Measurements from ENCODE around the gene RNF207.

RNF207 gene

GRCh38 chr1:6248932-6249738 lies 43.2 kb downstream of the RNF207 start:
- Histone ChIP-seq H3K4me3 (ENCODE audit: low read length) (no peak overlapping the region), H3K27me3 (replicated peaks; ENCODE audit: control insufficient read depth, insufficient read depth, low read length) (peaks cover 36% of the 10 kb centered on the region), H3K9ac (ENCODE audit: low read length) (no peak overlapping the region), H3K9me3 (ENCODE audit: control insufficient read depth, low read length) (no peaks in the 10 kb centered on the region), H3K36me3 (ENCODE audit: control insufficient read depth, insufficient read depth, low read length, severe bottlenecking) (peaks cover 4% of the 10 kb centered on the region), H3K4me1 (ENCODE audit: control insufficient read depth, insufficient read depth, low read length) (peaks cover 4% of the 10 kb centered on the region)
- DNase-seq (ENCODE audit: low read depth): peak; percentile 25

- H3K9me3 ChIP-seq (ENCODE audit: control insufficient read depth, low read length): no peaks in the 10 kb centered on the region
- H3K4me1 ChIP-seq (ENCODE audit: control insufficient read depth, insufficient read depth, low read length): peaks cover 4% of the 10 kb centered on the region
- no peak overlapping the region for H3K9ac ChIP-seq (ENCODE audit: low read length)
- peaks cover 4% of the 10 kb centered on the region for H3K36me3 ChIP-seq (ENCODE audit: control insufficient read depth, insufficient read depth, low read length, severe bottlenecking)
- peaks cover 31% of the 10 kb centered on the region for H3K27me3 ChIP-seq (replicated peaks; ENCODE audit: control insufficient read depth, insufficient read depth, low read length)
- no peak overlapping the region for H3K4me3 ChIP-seq (ENCODE audit: low read length)
- no peak for DNase-seq (ENCODE audit: low read depth)
Measured at GRCh38 chr1:6249739-6250689, 44.1 kb downstream of the RNF207 start.

GRCh38 chr1:6251233-6251632 lies 45.3 kb downstream of the RNF207 start:
- Histone ChIP-seq H3K36me3 (ENCODE audit: control insufficient read depth, insufficient read depth, low read length, severe bottlenecking) (peaks cover 4% of the 10 kb centered on the region), H3K27me3 (replicated peaks; ENCODE audit: control insufficient read depth, insufficient read depth, low read length) (peaks cover 28% of the 10 kb centered on the region)

DNA sequence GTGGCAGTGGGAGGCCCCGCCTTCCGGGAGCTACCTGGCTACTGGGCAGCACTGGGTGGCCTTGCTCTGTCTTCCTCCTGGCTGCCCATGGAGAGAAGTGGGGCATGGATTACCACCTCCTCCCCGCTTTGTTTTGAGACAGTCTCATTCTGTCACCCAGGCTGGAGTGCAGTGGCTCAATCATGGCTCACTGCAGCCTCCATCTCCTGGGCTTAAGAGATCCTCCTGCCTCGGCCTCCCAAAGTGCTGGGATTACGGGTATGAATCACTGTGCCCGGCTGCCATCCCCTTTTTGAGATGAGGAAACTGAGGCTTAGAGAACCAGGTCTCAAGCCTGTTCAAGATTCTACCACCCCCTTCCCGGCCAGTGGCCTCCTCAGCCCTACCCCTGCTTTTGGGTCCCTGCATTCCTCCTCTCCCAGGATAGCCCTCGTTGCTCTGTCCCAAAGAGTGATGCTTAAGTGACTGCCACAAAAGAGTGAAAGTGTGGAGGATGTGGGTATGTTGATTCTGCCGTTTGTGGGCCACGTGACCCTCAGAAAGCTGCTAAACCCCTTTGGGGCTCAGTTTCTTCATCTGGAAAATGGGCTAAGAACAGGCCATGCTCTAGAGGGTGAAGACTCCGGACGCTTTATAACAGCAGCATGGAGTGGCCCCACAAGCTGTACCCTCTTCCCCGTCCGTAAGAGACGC lies 45.9 kb downstream of the RNF207 start:
- H3K9ac ChIP-seq (ENCODE audit: low read length): no peak overlapping the region
- no peak overlapping the region for H3K4me3 ChIP-seq (ENCODE audit: low read length)
- peaks cover 24% of the 10 kb centered on the region for H3K27me3 ChIP-seq (replicated peaks; ENCODE audit: control insufficient read depth, insufficient read depth, low read length)
- H3K36me3 ChIP-seq (ENCODE audit: control insufficient read depth, insufficient read depth, low read length, severe bottlenecking): peaks cover 4% of the 10 kb centered on the region
- H3K9me3 ChIP-seq (ENCODE audit: control insufficient read depth, low read length): no peaks in the 10 kb centered on the region
- H3K4me1 ChIP-seq (ENCODE audit: control insufficient read depth, insufficient read depth, low read length): peaks cover 5% of the 10 kb centered on the region
- no peak for DNase-seq (ENCODE audit: low read depth)

More at GRCh38 chr1:6251233-6251632, 45.3 kb downstream of the RNF207 start:
- no peak overlapping the region for H3K4me3 ChIP-seq (ENCODE audit: low read length)
- H3K9ac ChIP-seq (ENCODE audit: low read length): no peak overlapping the region
- DNase-seq (ENCODE audit: low read depth): no peak
- peaks cover 4% of the 10 kb centered on the region for H3K4me1 ChIP-seq (ENCODE audit: control insufficient read depth, insufficient read depth, low read length)
- H3K9me3 ChIP-seq (ENCODE audit: control insufficient read depth, low read length): no peaks in the 10 kb centered on the region

DNA sequence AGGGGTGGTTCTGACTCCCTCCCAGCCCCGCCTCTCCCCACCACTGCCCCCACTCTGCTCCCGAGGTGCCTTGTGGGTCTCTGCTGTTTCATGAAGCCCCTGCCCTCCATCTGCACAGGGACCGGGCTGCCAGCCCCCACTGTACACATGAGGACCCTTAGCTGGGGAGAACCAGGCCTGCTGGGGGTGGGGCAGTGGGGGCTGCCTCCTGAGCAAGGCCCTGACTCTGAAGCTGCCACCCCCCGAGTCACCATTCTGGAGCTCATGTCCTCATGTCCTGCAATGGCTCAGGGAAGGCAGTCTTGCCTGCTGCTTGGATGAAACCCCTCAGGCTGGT lies 46.4 kb downstream of the RNF207 start:
- Histone ChIP-seq H3K36me3 (ENCODE audit: control insufficient read depth, insufficient read depth, low read length, severe bottlenecking) (peaks cover 4% of the 10 kb centered on the region), H3K4me1 (ENCODE audit: control insufficient read depth, insufficient read depth, low read length) (peaks cover 8% of the 10 kb centered on the region), H3K9me3 (ENCODE audit: control insufficient read depth, low read length) (no peaks in the 10 kb centered on the region), H3K4me3 (ENCODE audit: low read length) (no peak overlapping the region), H3K9ac (ENCODE audit: low read length) (no peak overlapping the region), H3K27me3 (replicated peaks; ENCODE audit: control insufficient read depth, insufficient read depth, low read length) (peaks cover 20% of the 10 kb centered on the region)
- no peak for DNase-seq (ENCODE audit: low read depth)

GRCh38 chr1:6253380-6253779 lies 47.5 kb downstream of the RNF207 start:
- H3K9ac ChIP-seq (ENCODE audit: low read length): no peak overlapping the region
- H3K4me1 ChIP-seq (ENCODE audit: control insufficient read depth, insufficient read depth, low read length): peaks cover 8% of the 10 kb centered on the region
- no peak overlapping the region for H3K4me3 ChIP-seq (ENCODE audit: low read length)
- no peaks in the 10 kb centered on the region for H3K9me3 ChIP-seq (ENCODE audit: control insufficient read depth, low read length)
- H3K36me3 ChIP-seq (ENCODE audit: control insufficient read depth, insufficient read depth, low read length, severe bottlenecking): peaks cover 4% of the 10 kb centered on the region
- DNase-seq (ENCODE audit: low read depth): no peak
- H3K27me3 ChIP-seq (replicated peaks; ENCODE audit: control insufficient read depth, insufficient read depth, low read length): peaks cover 13% of the 10 kb centered on the region

DNA sequence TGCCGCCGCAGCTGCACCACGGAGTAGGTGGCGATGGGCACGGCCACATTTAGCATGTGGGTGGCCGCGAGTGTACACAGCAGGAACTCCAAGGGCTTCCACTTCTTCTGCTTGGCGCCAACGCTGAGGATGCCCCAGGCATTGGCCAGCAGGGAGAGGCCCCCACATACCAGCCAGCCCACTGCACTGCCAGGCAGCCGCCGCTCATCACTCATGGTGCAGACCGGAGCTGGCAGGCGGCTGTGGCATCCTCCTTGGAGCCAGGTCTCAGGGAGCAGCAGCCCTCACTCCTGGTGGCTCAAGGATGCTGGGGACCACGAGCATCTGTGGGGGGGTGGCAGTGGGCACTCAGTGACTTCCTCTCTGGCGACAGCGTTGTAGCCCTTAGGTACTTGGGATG lies 48.8 kb downstream of the RNF207 start:
- H3K4me1 ChIP-seq (ENCODE audit: control insufficient read depth, insufficient read depth, low read length): peaks cover 13% of the 10 kb centered on the region
- H3K9ac ChIP-seq (ENCODE audit: low read length): no peak overlapping the region
- H3K9me3 ChIP-seq (ENCODE audit: control insufficient read depth, low read length): no peaks in the 10 kb centered on the region
- DNase-seq (ENCODE audit: low read depth): no peak
- H3K36me3 ChIP-seq (ENCODE audit: control insufficient read depth, insufficient read depth, low read length, severe bottlenecking): peaks cover 4% of the 10 kb centered on the region
- H3K27me3 ChIP-seq (replicated peaks; ENCODE audit: control insufficient read depth, insufficient read depth, low read length): peaks cover 9% of the 10 kb centered on the region
- no peak overlapping the region for H3K4me3 ChIP-seq (ENCODE audit: low read length)

GRCh38 chr1:6256645-6257044 lies 50.7 kb downstream of the RNF207 start:
- no peak overlapping the region for H3K4me3 ChIP-seq (ENCODE audit: low read length)
- peaks cover 15% of the 10 kb centered on the region for H3K4me1 ChIP-seq (ENCODE audit: control insufficient read depth, insufficient read depth, low read length)
- H3K9me3 ChIP-seq (ENCODE audit: control insufficient read depth, low read length): no peaks in the 10 kb centered on the region
- peaks cover 4% of the 10 kb centered on the region for H3K36me3 ChIP-seq (ENCODE audit: control insufficient read depth, insufficient read depth, low read length, severe bottlenecking)
- H3K27me3 ChIP-seq (replicated peaks; ENCODE audit: control insufficient read depth, insufficient read depth, low read length): peaks cover 3% of the 10 kb centered on the region
- no peak for DNase-seq (ENCODE audit: low read depth)
- H3K9ac ChIP-seq (ENCODE audit: low read length): no peak overlapping the region

DNA sequence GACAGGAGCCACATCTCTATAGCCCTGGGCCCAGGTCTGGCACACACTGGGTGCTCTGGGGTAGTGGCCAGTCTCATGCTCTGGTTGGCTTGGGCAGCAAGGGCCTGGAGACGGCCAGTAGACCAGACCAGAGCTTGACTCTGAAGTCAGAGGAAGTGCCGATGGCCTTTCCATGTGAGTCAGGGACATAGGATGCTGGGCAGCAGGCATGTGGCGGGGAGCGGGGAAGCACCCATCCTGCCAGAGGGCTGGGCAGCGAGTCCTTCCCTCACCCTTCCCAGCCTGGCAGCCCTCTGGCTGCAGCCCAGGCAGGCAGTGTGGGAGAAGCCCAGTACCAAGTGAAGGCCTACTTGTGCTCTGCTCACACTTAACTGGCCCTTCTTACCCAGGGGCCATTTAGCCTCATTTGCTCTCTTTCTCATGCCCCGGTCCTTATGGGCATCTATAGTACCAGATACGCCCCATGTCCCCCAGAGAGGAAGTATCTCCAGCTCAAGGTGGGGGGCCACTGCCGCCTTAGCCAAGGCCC lies 51.7 kb downstream of the RNF207 start:
- no peaks in the 10 kb centered on the region for H3K27me3 ChIP-seq (replicated peaks; ENCODE audit: control insufficient read depth, insufficient read depth, low read length)
- H3K4me3 ChIP-seq (ENCODE audit: low read length): no peak overlapping the region
- H3K9ac ChIP-seq (ENCODE audit: low read length): no peak overlapping the region
- peaks cover 16% of the 10 kb centered on the region for H3K4me1 ChIP-seq (ENCODE audit: control insufficient read depth, insufficient read depth, low read length)
- no peak for DNase-seq (ENCODE audit: low read depth)
- no peaks in the 10 kb centered on the region for H3K9me3 ChIP-seq (ENCODE audit: control insufficient read depth, low read length)
- peaks cover 4% of the 10 kb centered on the region for H3K36me3 ChIP-seq (ENCODE audit: control insufficient read depth, insufficient read depth, low read length, severe bottlenecking)

DNA sequence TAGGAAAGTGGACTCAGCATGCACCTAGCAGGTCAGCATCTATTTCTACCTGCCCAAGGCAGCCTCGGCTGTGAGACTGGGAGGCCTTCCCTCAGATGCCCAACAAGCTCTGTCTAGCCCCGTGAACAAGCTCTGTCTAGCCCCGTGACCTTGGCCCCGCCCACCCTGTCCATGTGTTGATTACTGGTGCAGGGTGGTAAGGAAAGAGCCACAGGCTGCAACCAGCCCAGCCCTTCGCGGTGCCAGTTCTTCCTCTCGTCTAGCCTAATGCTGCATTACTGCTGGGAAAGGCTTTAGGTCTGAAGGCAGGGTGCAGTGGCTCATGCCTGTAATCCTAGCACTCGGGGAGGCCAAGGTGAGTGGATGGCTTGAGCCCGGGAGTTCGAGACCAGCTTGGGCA lies 52.8 kb downstream of the RNF207 start:
- no peak overlapping the region for H3K4me3 ChIP-seq (ENCODE audit: low read length)
- no peak for DNase-seq (ENCODE audit: low read depth)
- H3K4me1 ChIP-seq (ENCODE audit: control insufficient read depth, insufficient read depth, low read length): peaks cover 27% of the 10 kb centered on the region
- H3K27me3 ChIP-seq (replicated peaks; ENCODE audit: control insufficient read depth, insufficient read depth, low read length): no peaks in the 10 kb centered on the region
- no peaks in the 10 kb centered on the region for H3K9me3 ChIP-seq (ENCODE audit: control insufficient read depth, low read length)
- H3K9ac ChIP-seq (ENCODE audit: low read length): no peak overlapping the region
- H3K36me3 ChIP-seq (ENCODE audit: control insufficient read depth, insufficient read depth, low read length, severe bottlenecking): peaks cover under 1% of the 10 kb centered on the region
